Stimulated activated CD8-positive, alpha-beta memory T cell treated with anti-CD3 and anti-CD28 coated beads, Interleukin-7, amount 100 ng/mL, for 24 hours (primary cell): ENCODE results near the gene JAKMIP3.

Experiments
- DNase-seq: peaks from one replicate; pipeline ENCODE4 v3.0.0-alpha.2; 2020; ENCODE audit warnings: low read depth

The JAKMIP3 gene

GRCh38 chr10:132043861-132044695 is 21.7 kb upstream of the JAKMIP3 start:
- no peak for DNase-seq

- DNase-seq = no peak
Observed at GRCh38 chr10:132044803-132045202, 20.9 kb upstream of the JAKMIP3 start.

- DNase-seq = no peak
Observed at GRCh38 chr10:132045324-132045723, 20.4 kb upstream of the JAKMIP3 start.

GRCh38 chr10:132047575-132048293 is 18.0 kb upstream of the JAKMIP3 start:
- DNase-seq = no peak

GRCh38 chr10:132048294-132048667 is 17.5 kb upstream of the JAKMIP3 start:
- DNase-seq = no peak

- no peak for DNase-seq
Observed at GRCh38 chr10:132050191-132050590, 15.6 kb upstream of the JAKMIP3 start.

GRCh38 chr10:132052124-132052523 is 13.6 kb upstream of the JAKMIP3 start:
- DNase-seq = no peak

- DNase-seq = no peak
Observed at GRCh38 chr10:132054564-132054963, 11.2 kb upstream of the JAKMIP3 start.

GRCh38 chr10:132055616-132056015 is 10.1 kb upstream of the JAKMIP3 start:
- no peak for DNase-seq

- no peak for DNase-seq
Observed at GRCh38 chr10:132056663-132057062, 9.1 kb upstream of the JAKMIP3 start.

- DNase-seq = no peak
Observed at GRCh38 chr10:132057191-132057681, 8.5 kb upstream of the JAKMIP3 start.

GRCh38 chr10:132058111-132058745 is 7.5 kb upstream of the JAKMIP3 start:
- DNase-seq = no peak

GRCh38 chr10:132058793-132059759 is 6.7 kb upstream of the JAKMIP3 start:
- DNase-seq = no peak

- no peak for DNase-seq
Observed at GRCh38 chr10:132059760-132060508, 5.8 kb upstream of the JAKMIP3 start.

- no peak for DNase-seq
Observed at GRCh38 chr10:132061030-132061429, 4.7 kb upstream of the JAKMIP3 start.

GRCh38 chr10:132061465-132061864 is 4.3 kb upstream of the JAKMIP3 start:
- no peak for DNase-seq

GRCh38 chr10:132062116-132062515 is 3.6 kb upstream of the JAKMIP3 start:
- DNase-seq = no peak

- DNase-seq = no peak
Observed at GRCh38 chr10:132062641-132063390, 2.9 kb upstream of the JAKMIP3 start.

- DNase-seq = no peak
Observed at GRCh38 chr10:132063432-132063831, 2.3 kb upstream of the JAKMIP3 start.
